HG02571 (cell line): ENCODE results near the gene WWOX.

Source experiments
- ATAC-seq: cut with Tn5 transposase; IDR thresholded peaks from one replicate; pipeline ENCODE4 v1.9.1; 2021; ENCODE audit warnings: mild to moderate bottlenecking, moderate library complexity; ENCODE audit not compliant: unreplicated experiment

The WWOX gene

DNA sequence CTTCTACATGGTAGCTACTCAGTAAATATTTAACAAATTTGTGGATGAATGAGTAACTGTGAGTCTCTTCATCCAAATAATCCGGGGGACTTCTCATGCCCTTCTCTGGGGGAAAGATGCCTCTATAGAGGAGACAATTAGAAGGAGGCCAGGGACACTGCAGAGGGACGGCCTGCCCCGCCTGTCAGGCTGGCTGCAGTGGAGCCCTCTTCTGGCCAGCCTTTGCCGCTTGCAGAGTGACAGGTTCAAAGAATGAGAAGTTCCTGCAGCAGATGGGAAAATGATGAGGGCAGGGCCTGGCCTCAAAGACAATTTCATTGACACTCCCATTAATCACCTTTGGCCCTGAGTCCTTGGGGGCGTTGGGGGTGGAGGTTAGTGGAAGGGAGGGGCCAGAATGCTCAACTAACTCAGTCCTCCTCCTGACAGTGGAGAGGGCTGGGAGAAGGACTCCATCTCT, 1162.1 kb downstream of the WWOX start:
- no peak for ATAC-seq

DNA sequence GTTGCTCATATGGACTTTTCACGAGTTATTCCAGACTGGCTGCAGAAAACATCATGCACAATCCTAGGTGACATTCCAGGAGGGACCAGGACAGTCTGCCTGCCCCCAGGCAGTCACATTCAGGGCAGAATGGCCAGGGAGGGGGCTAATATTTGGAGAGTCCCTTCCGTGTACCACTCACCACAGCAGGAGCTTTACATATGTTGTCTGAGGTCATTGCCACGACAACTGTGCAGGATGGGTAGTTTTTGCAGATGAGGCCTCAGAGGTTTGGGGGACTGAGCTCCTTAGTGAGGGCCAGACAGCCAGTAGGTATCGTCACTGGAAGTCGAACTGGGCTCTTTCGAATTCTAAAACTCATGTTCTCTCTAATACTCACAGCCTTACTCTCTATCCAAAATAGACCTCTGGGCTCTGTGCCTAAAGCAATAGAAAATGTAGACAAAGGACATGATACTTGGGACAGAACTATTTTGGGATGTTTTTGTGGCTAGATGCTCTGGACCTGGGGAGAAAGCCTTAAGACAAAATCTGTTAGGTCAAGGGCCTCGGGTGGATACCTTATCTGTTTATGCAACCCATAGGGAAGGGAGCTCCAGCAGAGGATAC, 1162.6 kb downstream of the WWOX start:
- ATAC-seq, result no peak
